Stimulated activated CD8-positive, alpha-beta memory T cell treated with anti-CD3 and anti-CD28 coated beads, Interleukin-7, amount 100 ng/mL, for 4 hours (primary cell): Measurements from ENCODE around the gene TFR2.

ENCODE experiments used
- DNase-seq, 2 donors: peaks; one replicate each; pipeline ENCODE4 v3.0.0-alpha.2; 2020; ENCODE audit warnings: low read depth in 2 of 2

Gene TFR2

GRCh38 chr7:100585511-100586265, 55.7 kb downstream of the TFR2 start, which contains the start of gene LRCH4:
Gene LRCH4, minus strand, starts transcription at chr7:100586129. Its CDS starts 29 bp downstream, at chr7:100586100.
- DNase-seq, result peak in 1 of 2 donors; percentile 39

GRCh38 chr7:100584683-100585510, 56.5 kb downstream of the TFR2 start:
- DNase-seq, result no peak

- DNase-seq, result no peak
These were observed 57.2 kb downstream of the TFR2 start for GRCh38 chr7:100584054-100584682.

- DNase-seq, result peak in 1 of 2 donors; percentile 52
These were observed 58.0 kb downstream of the TFR2 start for GRCh38 chr7:100583132-100584053.

- DNase-seq, result no peak
These were observed 58.7 kb downstream of the TFR2 start for GRCh38 chr7:100582650-100583049.

- DNase-seq, result no peak
These were observed 59.2 kb downstream of the TFR2 start for GRCh38 chr7:100582041-100582579.

GRCh38 chr7:100580466-100581283, 60.7 kb downstream of the TFR2 start:
- DNase-seq, result no peak

- no peak for DNase-seq
These were observed 62.8 kb downstream of the TFR2 start for GRCh38 chr7:100578246-100579183.

- no peak for DNase-seq
These were observed 63.8 kb downstream of the TFR2 start for GRCh38 chr7:100577507-100577906.

- DNase-seq, result no peak
These were observed 64.2 kb downstream of the TFR2 start for GRCh38 chr7:100577103-100577502.

GRCh38 chr7:100576384-100576993, 64.9 kb downstream of the TFR2 start:
- DNase-seq, result no peak

GRCh38 chr7:100575746-100576383, 65.5 kb downstream of the TFR2 start:
- no peak for DNase-seq

GRCh38 chr7:100575206-100575631, 66.1 kb downstream of the TFR2 start:
- no peak for DNase-seq

GRCh38 chr7:100574362-100575205, 66.8 kb downstream of the TFR2 start:
- no peak for DNase-seq

GRCh38 chr7:100573691-100574361, 67.5 kb downstream of the TFR2 start, which contains the start of gene SAP25:
Gene SAP25, minus strand, starts transcription at chr7:100573900. Its CDS starts 158 bp downstream, at chr7:100573742.
- no peak for DNase-seq

GRCh38 chr7:100572949-100573675, 68.2 kb downstream of the TFR2 start:
- DNase-seq, result no peak
